Right cardiac atrium (tissue), 5 donors: Measurements from ENCODE around the gene DOCK2. TPM values are rescaled to one million over a fixed set of nuclear protein-coding genes. Genes with fewer than 3 reads are reported as not detected.

Experiments used
- ATAC-seq, 2 donors: fragments of 200-7000 bp; cut with Tn5 transposase; one replicate each; pipeline versions ENCODE4 v1.8.0 to v1.9.1; 2020; ENCODE audit warnings: moderate library complexity in 2 of 2, mild to moderate bottlenecking in 1 of 2
- DNase-seq, 3 donors: peaks; one replicate each; pipeline ENCODE4 v3.0.0-alpha.2; 2020
- H3K27ac ChIP-seq: one replicate; pipeline ENCODE4 v1.5.1; 2013; ENCODE audit warnings: mild to moderate bottlenecking, low read length, control low read depth, moderate library complexity
- H3K27me3 ChIP-seq: one replicate; pipeline ENCODE4 v1.6.1; 2013; ENCODE audit not compliant: control insufficient read depth, insufficient read depth
- H3K4me1 ChIP-seq: one replicate; pipeline ENCODE4 v1.6.1; 2013; ENCODE audit warnings: low read length; ENCODE audit not compliant: control insufficient read depth, insufficient read depth
- H3K4me3 ChIP-seq: one replicate; pipeline ENCODE4 v1.5.1; 2013; ENCODE audit warnings: low read length, control low read depth
- H3K9me3 ChIP-seq: one replicate; pipeline ENCODE4 v1.6.1; 2013; ENCODE audit warnings: low read length; ENCODE audit not compliant: control insufficient read depth
- WGBS: extraction: QIAGEN DNeasy Blood & Tissue Kit; methylation state at CpG from one replicate; pipeline ENCODE4 v1.1.7; 2013; 5-methylcytosine and 5-hydroxymethylcytosine counted together
- intact Hi-C, 4 donors: fragments of 100-400 bp; cut with DNase I; formaldehyde crosslinking; loops; one replicate each; pipeline versions ENCODE4 v1.11.0 to v1.14.0; 2022 to 2023
- polyA plus RNA-seq: library from polyadenylated mRNA; stranded (reverse); fragments of 200-250 nt; gene quantifications from one replicate; pipeline ENCODE4 v1.2.3, GENCODE V29; 2013
- total RNA-seq, 4 donors: library from RNA; stranded (reverse); fragmentation: NEBNext Ultra II Directional; extraction: Animal tissue kit (Norgen Biotek cat#: 25700); gene quantifications; one replicate each; pipeline ENCODE4 v1.2.1, GENCODE V29; 2021
- donor health status: healthy with polysubstance abuse.
- donor health status: DM: no; HTN: yes; CAD: no.
- donor health status: DM: no; HTN: no; CAD: no.
- donor health status: DM: no; HTN: yes; CAD: no; lungs with severe emphysema.
- donor health status: DM: yes; HTN: yes; CAD: no.

The DOCK2 gene
- total and polyA plus RNA-seq, 5 donors: 1.00 to 14.2 (median 9.6) TPM

DNA sequence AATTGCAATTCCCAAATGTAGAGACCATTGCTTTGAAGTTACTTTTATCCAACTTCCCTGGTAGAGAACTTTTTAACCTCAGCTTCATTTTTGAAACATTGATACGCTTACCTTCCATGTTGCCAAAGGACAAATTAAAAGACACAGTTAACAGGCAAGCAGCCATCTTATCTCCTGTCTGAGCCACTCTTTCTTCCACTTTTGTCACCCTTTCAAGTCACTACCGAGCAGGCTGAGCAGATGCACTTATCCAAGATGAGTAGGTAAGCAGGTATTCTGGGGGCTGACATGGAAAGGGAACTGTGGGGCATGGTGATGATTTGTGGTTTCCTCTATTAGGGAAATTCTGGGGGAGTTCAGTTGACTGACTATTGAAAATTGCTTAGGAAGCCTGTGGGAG is 66.7 kb downstream of the DOCK2 start:
- ATAC-seq: no peak
- no peak for DNase-seq
- Histone ChIP-seq H3K4me3 (no peak overlapping the region), H3K27me3 (no peaks in the 10 kb centered on the region), H3K4me1 (no peaks in the 10 kb centered on the region), H3K27ac (no peak overlapping the region), H3K9me3 (no peaks in the 10 kb centered on the region)
- 49% methylated on average over 2 of the region's 2 CpGs for WGBS
- intact Hi-C loops: loop anchor here (5.0 to 10.0 kb wide), 3 partner anchors 278 to 481 kb away; partner anchors contain the start of gene INSYN2B (in 4 of the 4)

- H3K27ac ChIP-seq: no peak overlapping the region
- WGBS: 86% methylated on average over 2 of the region's 2 CpGs
- H3K4me1 ChIP-seq: no peaks in the 10 kb centered on the region
- ATAC-seq: no peak
- no peak for DNase-seq
- H3K27me3 ChIP-seq: no peaks in the 10 kb centered on the region
- H3K4me3 ChIP-seq: no peak overlapping the region
- H3K9me3 ChIP-seq: no peaks in the 10 kb centered on the region
- intact Hi-C loops: loop anchor here in 1 of 4 donors (10.0 kb wide), 1 partner anchor 479 kb away; no protein-coding TSS in a partner anchor
Observed at GRCh38 chr5:169705322-169705721, 68.2 kb downstream of the DOCK2 start.

DNA sequence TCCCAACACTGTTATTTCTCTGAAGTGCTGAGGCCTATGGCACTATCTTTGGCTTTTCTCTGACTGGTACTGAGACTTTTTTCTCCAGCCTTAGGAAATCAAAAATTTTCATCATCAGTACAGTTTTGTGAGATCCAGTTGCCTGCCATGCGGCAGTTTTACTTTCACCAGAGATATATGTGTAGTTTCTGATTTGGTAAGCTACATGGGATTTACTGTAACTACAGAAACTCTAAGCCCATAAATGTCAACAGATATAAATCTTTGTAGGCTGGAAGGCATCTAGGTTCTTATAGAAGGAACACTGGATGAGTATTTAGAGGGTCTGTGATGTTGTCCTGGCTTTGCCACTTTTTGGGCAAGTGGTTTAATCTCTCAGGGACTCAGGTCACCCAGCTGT is 69.0 kb downstream of the DOCK2 start:
- H3K9me3 ChIP-seq: no peaks in the 10 kb centered on the region
- 98% methylated on average over 1 of the region's 1 CpG for WGBS
- intact Hi-C loops: loop anchor here in 1 of 4 donors (10.0 kb wide), 1 partner anchor 479 kb away; no protein-coding TSS in a partner anchor

GRCh38 chr5:169706758-169707450 is 69.8 kb downstream of the DOCK2 start:
- H3K27ac ChIP-seq: no peak overlapping the region
- peak; percentile 42 to 51 for ATAC-seq
- no peaks in the 10 kb centered on the region for H3K27me3 ChIP-seq
- no peaks in the 10 kb centered on the region for H3K4me1 ChIP-seq
- DNase-seq: no peak
- no peaks in the 10 kb centered on the region for H3K9me3 ChIP-seq
- WGBS: 74% methylated on average over 9 of the region's 9 CpGs
- H3K4me3 ChIP-seq: no peak overlapping the region
- intact Hi-C loops: loop anchor here in 1 of 4 donors (10.0 kb wide), 1 partner anchor 478 kb away; no protein-coding TSS in a partner anchor

More for the DNA sequence above, 69.0 kb downstream of the DOCK2 start:
- Histone ChIP-seq H3K27me3 (no peaks in the 10 kb centered on the region), H3K4me3 (no peak overlapping the region), H3K4me1 (no peaks in the 10 kb centered on the region), H3K27ac (no peak overlapping the region)
- DNase-seq (no peak), ATAC-seq (no peak)

- Histone ChIP-seq H3K4me3 (no peak overlapping the region), H3K27me3 (no peaks in the 10 kb centered on the region), H3K9me3 (no peaks in the 10 kb centered on the region), H3K4me1 (no peaks in the 10 kb centered on the region), H3K27ac (no peak overlapping the region)
- intact Hi-C loops: loop anchor here in 1 of 4 donors (10.0 kb wide), 1 partner anchor 477 kb away; no protein-coding TSS in a partner anchor
- 95% methylated on average over 3 of the region's 3 CpGs for WGBS
- no peak for DNase-seq
- ATAC-seq: no peak
Observed at GRCh38 chr5:169707686-169708085, 70.6 kb downstream of the DOCK2 start.

DNA sequence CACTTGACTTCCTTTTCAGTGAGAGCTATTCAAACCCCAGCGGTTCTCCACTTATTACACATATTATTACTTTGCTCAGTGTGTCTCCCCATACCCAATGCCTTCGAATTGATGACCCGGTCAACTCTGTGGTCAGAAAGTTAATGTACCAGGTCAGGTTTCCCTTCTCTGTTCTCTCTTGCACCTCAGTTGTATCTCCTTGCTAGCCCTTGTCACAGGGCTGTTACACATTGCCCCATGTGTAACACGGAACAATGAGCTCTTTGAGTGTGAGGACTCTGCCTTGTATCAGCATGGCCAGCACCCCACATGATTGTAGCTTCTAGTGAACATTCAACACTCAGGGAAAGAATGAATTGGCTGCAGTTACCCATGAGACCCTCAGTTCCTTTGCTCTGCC is 73.6 kb downstream of the DOCK2 start:
- DNase-seq (no peak), ATAC-seq (no peak)
- H3K4me3 ChIP-seq: no peak overlapping the region
- H3K9me3 ChIP-seq: no peaks in the 10 kb centered on the region
- no peaks in the 10 kb centered on the region for H3K4me1 ChIP-seq
- 38% methylated on average over 4 of the region's 4 CpGs for WGBS
- H3K27me3 ChIP-seq: no peaks in the 10 kb centered on the region
- intact Hi-C loops: no loop called here
- H3K27ac ChIP-seq: no peak overlapping the region

DNA sequence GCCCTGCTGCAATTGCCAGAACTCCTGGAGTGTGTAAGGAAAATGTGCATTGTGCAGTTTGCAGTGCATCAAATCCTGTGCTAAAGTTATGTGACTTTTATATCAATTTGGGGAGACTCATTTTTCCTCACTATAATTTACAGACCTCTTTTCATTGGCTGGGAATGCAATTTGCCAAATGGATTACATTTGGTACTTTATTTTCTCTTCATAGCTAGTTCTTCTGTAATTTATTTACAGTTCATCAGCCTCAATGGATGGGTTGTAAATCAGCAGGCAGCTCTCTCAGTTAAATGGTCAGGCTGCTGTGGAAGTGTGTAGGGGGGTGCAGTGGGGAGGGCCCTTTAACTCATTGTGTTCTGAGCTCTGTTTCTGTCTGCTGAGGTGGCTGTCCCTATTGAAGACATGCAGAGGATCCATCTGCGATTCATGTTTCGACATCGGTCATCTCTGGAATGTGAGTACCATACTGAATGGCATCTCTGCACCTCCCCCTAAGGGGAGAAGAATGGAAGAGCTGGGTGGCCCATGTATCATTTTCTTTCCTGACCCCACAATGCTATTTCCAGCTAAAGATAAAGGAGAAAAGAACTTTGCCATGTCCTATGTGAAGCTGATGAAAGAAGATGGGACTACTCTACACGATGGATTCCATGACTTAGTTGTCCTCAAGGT is 74.6 kb downstream of the DOCK2 start:
- no peak for ATAC-seq
- intact Hi-C loops: no loop called here
- H3K4me1 ChIP-seq: no peaks in the 10 kb centered on the region
- no peak overlapping the region for H3K27ac ChIP-seq
- H3K27me3 ChIP-seq: no peaks in the 10 kb centered on the region
- no peaks in the 10 kb centered on the region for H3K9me3 ChIP-seq
- H3K4me3 ChIP-seq: no peak overlapping the region
- DNase-seq: no peak
- 81% methylated on average over 4 of the region's 4 CpGs for WGBS

DNA sequence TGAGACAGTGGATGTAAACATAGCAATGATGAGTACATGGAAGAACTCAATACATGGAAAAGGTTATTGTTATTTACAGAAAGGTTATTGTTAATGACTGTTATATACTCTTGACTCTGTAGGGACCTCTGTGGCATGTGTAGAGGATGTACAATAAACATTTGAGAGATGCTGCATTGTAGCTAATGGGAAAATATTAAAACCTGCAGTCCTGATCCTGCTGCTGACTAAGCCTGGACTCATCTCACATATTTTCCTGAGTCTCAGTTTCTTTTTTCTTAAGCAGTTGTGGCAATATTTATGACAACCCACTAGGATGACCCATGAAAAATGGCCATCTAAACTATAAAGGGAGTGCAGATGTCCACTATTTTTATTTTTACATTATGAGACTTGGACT is 75.4 kb downstream of the DOCK2 start:
- ATAC-seq (no peak), DNase-seq (no peak)
- intact Hi-C loops: no loop called here
- Histone ChIP-seq H3K4me1 (no peaks in the 10 kb centered on the region), H3K27me3 (no peaks in the 10 kb centered on the region), H3K4me3 (no peak overlapping the region), H3K27ac (no peak overlapping the region), H3K9me3 (no peaks in the 10 kb centered on the region)

GRCh38 chr5:169716287-169716686 is 79.2 kb downstream of the DOCK2 start:
- Histone ChIP-seq H3K4me1 (no peaks in the 10 kb centered on the region), H3K27me3 (no peaks in the 10 kb centered on the region), H3K27ac (no peak overlapping the region), H3K4me3 (no peak overlapping the region), H3K9me3 (no peaks in the 10 kb centered on the region)
- intact Hi-C loops: no loop called here
- ATAC-seq (peak in 1 of 2 donors; percentile 14), DNase-seq (no peak)
- WGBS: 42% methylated on average over 1 of the region's 1 CpG

- H3K4me3 ChIP-seq: no peak overlapping the region
- no peaks in the 10 kb centered on the region for H3K27me3 ChIP-seq
- H3K4me1 ChIP-seq: no peaks in the 10 kb centered on the region
- H3K27ac ChIP-seq: no peak overlapping the region
- ATAC-seq (no peak), DNase-seq (no peak)
- no peaks in the 10 kb centered on the region for H3K9me3 ChIP-seq
- intact Hi-C loops: no loop called here
- 48% methylated on average over 3 of the region's 3 CpGs for WGBS
Observed at GRCh38 chr5:169717288-169717687, 80.2 kb downstream of the DOCK2 start.
